ENCODE data around the gene MAP7. TPM values are rescaled to one million over a fixed set of nuclear protein-coding genes. Genes with fewer than 3 reads are reported as not detected.

The MAP7 gene
- total RNA-seq, 1 experiment from 2014 or later, result 1.1 TPM

GRCh38 chr6:136529710-136530109, 20.5 kb downstream of the MAP7 start:
- DNase-seq (ENCODE audit: low read depth), result no peak

- no peak for DNase-seq (ENCODE audit: low read depth)
These were observed 21.7 kb downstream of the MAP7 start for GRCh38 chr6:136528477-136528876.

- peak; percentile 7 for DNase-seq (ENCODE audit: low read depth)
These were observed 22.4 kb downstream of the MAP7 start for GRCh38 chr6:136527831-136528230.

DNA sequence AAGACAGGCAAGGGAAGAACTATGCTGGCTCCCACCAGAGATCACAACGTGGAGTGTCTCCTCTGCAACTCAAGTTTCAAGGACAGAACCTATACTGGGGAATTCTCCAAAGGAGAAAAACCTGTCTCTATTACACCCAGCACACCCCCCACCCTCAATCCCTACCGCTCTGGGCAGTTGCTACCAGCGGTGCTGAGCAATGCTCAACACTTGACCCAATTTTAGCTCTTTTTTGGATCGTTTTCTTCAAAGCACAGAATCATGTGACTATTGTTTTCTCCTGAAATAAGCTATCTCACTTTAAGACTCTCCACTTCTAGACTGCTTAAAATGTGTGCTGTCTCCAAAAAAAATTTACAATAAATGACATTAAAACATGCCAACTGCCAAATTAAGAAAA, 23.3 kb downstream of the MAP7 start:
- no peak for DNase-seq (ENCODE audit: low read depth)

DNA sequence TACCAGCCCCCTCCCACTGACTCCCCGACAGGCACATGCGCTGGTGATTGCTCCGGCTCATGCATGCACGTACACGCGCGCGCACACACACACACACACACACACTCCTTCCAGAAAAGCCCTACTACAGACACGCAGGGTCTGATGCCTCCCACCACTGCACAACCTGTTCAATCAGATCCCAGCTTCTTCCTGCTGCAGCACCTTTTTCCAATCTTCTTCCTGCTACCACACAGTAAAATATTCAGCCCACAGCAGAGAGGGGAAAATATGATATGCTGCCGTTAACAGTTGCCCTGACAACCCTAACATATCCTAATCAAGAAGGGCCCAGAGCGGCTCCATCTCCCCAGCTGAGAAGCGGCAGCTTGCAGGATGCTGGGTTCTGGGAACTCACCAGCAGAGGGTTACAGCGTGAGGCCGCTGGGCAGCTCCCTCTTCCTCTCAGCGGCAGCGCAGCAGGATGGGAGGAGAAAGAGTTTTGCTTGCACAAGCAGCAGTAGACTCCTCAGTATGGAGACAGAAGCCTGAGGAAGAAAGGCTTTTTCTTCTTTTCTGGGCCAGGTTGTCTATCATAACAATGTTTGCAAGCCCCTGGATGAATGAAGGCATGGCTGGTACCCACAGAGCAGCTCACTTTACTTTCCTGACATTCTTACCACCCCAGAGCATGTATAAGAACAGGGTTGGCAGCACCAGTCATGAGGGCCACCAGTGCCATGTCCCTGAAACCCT, 23.9 kb downstream of the MAP7 start:
- peak; percentile 15 for DNase-seq (ENCODE audit: low read depth)

DNA sequence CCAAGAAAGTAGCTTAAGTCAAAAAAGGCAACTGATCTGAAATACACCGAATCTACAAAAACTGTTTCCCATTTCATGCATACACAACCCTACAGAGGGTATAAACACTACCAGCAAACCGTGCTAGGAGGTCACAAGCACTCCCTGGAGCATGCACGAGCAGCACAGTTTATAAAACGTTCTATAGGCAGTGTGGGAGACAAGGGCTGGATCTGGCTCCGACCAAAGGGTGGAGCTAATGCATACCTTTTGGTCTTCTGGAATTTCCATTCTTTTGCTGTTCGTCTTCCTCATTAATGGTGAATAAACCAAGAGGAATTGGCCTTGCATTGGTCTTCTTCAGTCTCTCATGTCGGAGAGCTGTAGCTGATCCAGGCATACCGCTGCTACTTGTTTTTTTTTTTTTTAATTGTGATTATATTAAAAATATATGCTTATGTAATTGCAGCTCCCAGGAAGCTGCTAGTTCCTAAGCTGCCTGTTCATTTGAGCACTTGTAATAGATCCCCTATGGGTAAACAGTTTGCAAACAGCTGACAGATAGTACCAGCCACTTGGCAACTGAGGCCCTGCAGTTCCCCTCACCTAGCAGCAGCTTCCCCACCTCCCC, 24.5 kb downstream of the MAP7 start:
- DNase-seq (ENCODE audit: low read depth), result peak; percentile 18

DNA sequence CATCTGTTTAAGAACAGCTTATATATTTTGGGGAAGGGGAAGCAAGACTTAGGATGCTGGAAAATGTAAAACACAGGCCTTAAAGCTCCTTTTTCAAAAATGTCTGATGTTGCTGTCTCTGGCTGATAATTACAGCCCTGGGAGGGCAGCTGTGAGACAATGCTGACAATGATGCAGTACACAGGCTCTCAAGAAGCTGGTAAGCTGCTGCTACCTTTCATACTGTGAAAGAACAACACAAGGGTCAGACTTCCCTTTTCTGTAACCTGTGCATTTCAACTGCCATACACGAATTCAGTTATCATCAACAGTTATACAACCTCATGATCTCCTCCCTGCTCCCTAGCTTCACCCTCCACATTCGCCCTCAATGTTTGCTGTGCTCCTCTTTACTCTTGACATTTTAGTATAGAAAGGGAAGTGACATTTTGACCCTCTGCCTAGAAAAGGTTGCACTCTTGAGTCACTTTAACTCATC, 25.2 kb downstream of the MAP7 start:
- DNase-seq (ENCODE audit: low read depth), result no peak

GRCh38 chr6:136524339-136524935, 25.8 kb downstream of the MAP7 start:
- no peak for DNase-seq (ENCODE audit: low read depth)

DNA sequence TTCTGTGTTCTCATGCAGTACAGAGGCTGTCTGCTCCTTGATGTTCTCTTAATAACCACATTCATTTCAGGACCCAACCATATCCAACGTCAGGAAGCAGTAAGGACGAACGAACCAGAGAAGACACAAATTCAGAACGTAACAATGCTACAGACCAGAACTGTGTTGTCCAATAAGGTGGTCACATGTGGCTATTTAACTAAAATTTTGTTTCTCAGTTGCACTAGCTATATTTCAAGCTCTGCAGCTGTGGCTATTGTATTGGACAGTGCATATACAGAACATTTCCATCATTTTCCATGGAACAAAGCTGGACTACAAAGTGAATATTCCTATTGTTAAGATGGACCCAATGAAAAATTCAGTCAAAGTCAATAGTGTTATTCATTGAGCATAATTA, 27.0 kb downstream of the MAP7 start:
- no peak for DNase-seq (ENCODE audit: low read depth)

DNA sequence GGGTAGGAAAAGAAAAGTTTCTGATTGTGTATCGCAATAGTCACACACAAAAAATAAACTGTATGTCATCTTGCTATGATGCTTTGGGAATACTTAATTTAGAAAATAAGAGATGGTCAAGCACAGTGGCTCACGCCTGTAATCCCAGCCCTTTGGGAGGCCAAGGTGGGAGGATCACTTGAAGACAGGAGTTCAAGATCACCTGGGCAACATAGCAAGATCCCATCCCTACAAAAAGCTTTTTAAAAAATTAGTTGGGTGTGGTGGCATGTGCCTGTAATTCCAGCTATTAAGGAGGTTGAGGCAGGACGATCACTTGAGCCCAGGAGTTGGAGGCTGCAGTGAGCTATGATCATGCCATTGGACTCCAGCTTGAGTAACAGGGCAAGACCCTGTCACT, 27.6 kb downstream of the MAP7 start:
- no peak for DNase-seq (ENCODE audit: low read depth)

DNA sequence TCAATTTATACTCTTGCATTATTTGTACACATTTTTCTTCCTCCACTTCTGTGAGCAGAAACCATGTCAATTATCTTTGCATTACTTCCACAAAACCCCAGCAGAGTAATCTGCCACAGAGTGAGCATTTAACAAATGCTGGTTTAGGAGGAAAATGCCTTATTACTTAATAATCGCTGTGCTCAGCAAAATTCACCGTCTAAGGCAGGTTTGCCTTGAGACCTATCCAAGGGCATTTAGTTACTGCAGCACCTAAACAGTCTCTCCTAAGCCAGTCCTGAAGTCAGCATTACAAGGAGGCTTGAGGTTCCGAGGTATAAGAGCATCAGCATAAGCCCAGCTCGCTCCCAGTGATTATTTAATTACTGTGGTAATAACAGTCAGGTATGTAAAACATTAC, 28.3 kb downstream of the MAP7 start:
- no peak for DNase-seq (ENCODE audit: low read depth)

DNA sequence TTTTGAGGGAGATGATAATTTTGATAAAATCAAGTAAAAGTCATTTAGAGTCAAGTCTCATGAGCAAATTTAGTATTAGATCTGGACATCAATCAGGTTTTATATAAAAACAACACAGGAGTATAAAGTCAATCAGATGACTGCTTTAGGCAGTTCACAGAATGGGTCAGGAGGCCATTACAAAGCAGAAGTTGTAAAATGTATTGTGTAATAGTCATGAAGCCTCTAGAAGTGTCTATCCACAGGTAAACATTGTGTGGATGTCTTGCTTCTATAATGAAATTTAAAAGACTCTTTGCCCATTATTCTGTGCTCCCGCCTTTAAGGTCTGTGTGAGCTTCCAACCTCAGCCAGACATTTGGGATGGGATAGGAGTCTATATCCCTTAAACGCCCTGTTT, 28.8 kb downstream of the MAP7 start:
- DNase-seq (ENCODE audit: low read depth), result no peak

GRCh38 chr6:136520517-136520916, 29.7 kb downstream of the MAP7 start:
- DNase-seq (ENCODE audit: low read depth), result no peak

DNA sequence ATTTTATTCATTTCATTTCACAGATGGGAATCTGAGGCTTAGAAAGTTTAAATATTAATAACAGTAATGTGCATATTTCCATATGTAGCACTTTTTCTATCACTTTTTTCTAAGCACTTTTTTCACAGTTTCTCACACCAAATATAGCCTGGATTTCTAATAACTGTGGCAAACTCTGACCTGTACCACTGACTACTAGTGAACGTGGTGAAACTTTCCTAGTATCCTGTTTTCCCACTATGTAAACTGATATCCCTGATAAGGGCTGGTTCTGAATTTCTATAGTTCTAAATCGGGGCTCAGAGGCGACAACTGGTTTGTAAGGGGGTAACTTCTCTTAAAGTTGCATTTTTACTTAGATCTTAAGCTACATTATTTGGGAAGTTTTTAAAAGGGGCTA, 32.6 kb downstream of the MAP7 start:
- no peak for DNase-seq (ENCODE audit: low read depth)

DNA sequence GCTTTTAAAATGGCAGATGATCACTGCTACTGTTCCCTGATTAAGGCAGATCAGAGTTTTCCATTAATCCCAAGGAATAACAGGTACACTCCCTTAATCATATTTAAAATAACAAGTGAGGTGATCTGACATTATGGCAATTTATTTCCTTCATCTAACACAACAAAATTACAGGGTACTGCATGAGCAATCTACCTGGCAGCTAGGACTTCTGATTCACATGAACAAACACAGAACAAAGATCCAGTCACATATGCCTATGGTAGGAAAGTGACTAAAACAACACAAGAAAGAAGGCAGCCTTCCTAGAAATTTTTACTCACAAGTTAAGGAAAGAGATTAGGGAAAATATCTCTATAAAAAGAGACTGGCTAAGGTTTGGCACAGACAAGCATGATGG, 33.2 kb downstream of the MAP7 start:
- DNase-seq (ENCODE audit: low read depth), result no peak

DNA sequence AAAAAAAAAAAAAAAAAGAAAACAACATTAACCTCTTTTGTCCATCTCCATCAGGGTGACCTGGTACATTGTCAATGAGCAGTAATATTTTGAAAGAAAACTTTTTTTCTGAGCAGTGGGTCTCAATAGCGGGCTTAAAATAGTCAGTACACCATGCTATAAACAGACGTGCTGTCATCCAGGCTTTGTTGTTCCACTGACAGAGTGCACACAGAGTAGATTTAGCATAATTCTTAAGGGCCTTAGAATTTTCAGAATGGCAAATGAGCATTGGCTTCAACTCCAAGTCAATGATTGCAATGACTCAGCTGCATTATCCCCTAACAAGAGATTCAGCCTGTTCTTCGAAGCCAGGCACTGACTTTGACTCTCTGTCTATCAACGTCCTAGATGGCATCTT, 35.6 kb downstream of the MAP7 start:
- no peak for DNase-seq (ENCODE audit: low read depth)

GRCh38 chr6:136511926-136512325, 38.3 kb downstream of the MAP7 start:
- DNase-seq (ENCODE audit: low read depth), result no peak

- DNase-seq (ENCODE audit: low read depth), result no peak
These were observed 38.8 kb downstream of the MAP7 start for GRCh38 chr6:136511397-136511796.

DNA sequence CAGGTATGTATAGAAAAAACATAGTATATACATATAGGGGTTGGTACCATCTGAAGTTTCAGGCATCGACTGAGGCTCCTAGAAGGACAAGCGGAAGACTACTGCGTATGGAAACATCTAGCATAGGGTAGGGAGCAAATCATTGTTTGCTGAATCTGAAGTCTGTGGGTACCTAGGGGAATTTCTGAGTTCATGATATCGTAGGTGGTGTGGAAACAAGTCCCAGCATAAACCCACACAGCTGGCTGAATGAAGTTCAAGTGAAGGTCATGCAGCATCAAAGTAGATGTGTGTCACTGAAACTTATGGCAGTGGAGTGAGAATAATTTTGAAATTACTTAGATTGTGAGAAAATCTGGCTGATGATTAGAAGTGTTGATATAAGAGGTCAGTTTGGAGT, 39.4 kb downstream of the MAP7 start:
- no peak for DNase-seq (ENCODE audit: low read depth)

GRCh38 chr6:136510299-136510698, 39.9 kb downstream of the MAP7 start:
- no peak for DNase-seq (ENCODE audit: low read depth)

GRCh38 chr6:136508725-136509392, 41.4 kb downstream of the MAP7 start:
- DNase-seq (ENCODE audit: low read depth), result peak; percentile 10

- no peak for DNase-seq (ENCODE audit: low read depth)
These were observed 44.0 kb downstream of the MAP7 start for GRCh38 chr6:136506124-136506799.

All from Daoy (cell line).